GM12864 (cell line): ENCODE results near the gene SLC9A3.
"Not testable (repeated sequence)": the region's sequence is repeated elsewhere in the genome, so short reads cannot be mapped to it uniquely, and the experiment has no call there.

Source experiments
- DNase-seq: peaks from one replicate; pipeline ENCODE4 v3.0.0-alpha.2; 2011; ENCODE audit warnings: low read depth
- H3K4me3 ChIP-seq: 2 replicates; pipeline ENCODE4 v1.5.1; 2011; ENCODE audit warnings: mild to moderate bottlenecking, low read depth, low read length, control low read depth
- TF ChIP-seq, protein P1 (sequence below): IDR thresholded peaks from 2 replicates; pipeline ENCODE4 v1.5.1; 2011; ENCODE audit warnings: low read depth, mild to moderate bottlenecking, moderate library complexity, low read length, control low read depth, inconsistent platforms; ENCODE audit errors: missing control alignments

The SLC9A3 gene

DNA sequence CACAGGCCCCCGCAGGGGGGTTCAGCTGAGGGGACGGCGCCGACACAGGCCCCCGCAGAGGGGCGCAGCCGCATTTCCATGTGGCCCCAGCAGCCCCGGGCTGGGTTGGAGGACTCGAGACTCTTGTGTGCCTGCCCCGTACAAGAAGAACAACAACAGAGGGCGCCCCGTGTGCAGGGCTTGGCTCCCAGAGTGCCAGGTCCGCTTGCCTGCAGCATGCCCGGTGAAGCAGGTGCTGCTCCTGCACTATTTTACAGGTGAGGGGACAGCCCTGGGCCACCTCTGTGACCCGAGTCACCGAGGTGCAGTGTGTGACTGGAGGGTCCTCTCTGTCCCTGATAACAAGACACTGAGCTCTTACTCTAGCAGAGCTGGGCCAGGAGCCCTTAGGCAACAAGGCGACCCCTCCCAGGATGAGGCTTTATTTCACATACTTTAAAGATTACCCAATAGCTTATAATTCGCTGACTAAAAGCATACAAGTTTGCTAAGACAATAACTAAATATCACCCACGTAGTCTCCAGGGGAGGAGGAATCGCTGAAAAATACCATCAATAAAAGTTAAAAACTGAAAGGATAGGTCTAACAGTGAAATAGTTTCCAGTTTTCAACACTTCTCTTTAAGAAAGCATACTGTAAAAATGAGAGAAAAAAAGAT lies 41.7 kb upstream of the SLC9A3 start:
- no peak overlapping the region for H3K4me3 ChIP-seq
- no peak for DNase-seq
- TF ChIP-seq, protein P1, sequence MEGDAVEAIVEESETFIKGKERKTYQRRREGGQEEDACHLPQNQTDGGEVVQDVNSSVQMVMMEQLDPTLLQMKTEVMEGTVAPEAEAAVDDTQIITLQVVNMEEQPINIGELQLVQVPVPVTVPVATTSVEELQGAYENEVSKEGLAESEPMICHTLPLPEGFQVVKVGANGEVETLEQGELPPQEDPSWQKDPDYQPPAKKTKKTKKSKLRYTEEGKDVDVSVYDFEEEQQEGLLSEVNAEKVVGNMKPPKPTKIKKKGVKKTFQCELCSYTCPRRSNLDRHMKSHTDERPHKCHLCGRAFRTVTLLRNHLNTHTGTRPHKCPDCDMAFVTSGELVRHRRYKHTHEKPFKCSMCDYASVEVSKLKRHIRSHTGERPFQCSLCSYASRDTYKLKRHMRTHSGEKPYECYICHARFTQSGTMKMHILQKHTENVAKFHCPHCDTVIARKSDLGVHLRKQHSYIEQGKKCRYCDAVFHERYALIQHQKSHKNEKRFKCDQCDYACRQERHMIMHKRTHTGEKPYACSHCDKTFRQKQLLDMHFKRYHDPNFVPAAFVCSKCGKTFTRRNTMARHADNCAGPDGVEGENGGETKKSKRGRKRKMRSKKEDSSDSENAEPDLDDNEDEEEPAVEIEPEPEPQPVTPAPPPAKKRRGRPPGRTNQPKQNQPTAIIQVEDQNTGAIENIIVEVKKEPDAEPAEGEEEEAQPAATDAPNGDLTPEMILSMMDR = no peak

DNA sequence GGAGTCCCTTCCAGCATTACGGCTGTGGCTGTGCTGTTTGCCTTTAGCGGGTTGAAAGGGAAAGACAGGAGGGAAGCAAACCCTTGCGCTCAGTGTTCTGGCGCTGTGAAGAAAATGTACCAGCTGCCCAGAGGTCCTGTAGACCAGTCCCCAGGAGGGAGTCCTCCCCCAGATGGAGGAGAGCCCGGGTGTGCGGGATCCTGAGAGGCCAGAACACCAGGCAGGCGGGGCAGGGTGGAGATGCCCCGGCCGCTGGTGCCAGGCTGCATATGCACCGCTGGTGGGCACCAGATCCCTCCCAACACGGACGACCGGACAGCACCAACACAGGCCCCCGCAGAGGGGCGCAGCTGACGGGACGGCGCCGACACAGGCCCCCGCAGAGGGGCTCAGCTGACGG lies 37.2 kb upstream of the SLC9A3 start:
- no peak for DNase-seq
- no peak overlapping the region for H3K4me3 ChIP-seq
- TF ChIP-seq, protein P1 = no peak

DNA sequence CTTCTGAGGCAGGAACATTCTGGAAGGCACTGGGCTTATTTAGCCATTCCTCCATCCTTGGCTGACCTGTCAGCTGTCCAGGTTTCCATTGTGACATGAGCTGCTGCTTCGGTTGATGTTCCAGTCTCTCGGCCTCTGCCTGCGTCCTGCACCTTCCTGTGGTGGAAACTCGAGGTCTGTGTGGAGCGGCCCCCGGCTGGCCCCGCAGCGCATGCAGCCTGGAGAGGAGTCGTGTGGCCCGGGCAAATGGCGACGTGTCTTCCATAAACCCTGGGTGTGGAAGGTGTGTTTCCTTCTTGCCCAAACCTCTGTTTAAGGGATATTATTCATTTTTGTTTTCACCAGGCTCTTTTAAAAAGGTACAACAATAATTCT lies 36.5 kb upstream of the SLC9A3 start:
- TF ChIP-seq, protein P1 = no peak
- H3K4me3 ChIP-seq = no peak overlapping the region
- no peak for DNase-seq

DNA sequence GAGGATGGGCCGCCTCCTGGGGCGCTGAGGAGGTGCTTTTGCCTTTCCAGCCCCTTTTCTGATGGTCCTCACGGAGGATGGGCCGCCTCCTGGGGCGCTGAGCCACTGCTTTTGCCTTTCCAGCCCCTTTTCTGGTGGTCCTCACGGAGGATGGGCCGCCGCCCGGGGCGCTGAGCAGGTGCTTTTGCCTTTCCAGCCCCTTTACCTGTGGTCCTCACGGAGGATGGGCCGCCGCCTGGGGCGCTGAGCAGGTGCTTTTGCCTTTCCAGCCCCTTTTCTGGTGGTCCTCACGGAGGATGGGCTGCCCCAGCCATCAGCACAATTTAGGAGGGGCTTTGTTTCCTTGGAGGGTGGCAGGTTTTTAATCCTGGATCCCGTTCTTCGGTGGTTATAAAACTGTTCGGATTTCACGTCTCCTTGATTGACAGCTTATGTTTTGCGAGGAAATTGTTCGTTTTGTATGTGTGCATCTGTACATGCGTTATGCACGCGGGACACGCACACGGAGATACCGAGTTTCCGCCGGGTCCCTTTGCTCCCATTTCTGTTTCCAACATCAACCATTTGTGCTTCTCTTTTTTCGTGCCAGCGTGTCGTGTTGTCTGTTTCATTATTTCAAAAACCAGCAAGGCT lies 34.7 kb upstream of the SLC9A3 start:
- H3K4me3 ChIP-seq = no peak overlapping the region
- no peak for DNase-seq

DNA sequence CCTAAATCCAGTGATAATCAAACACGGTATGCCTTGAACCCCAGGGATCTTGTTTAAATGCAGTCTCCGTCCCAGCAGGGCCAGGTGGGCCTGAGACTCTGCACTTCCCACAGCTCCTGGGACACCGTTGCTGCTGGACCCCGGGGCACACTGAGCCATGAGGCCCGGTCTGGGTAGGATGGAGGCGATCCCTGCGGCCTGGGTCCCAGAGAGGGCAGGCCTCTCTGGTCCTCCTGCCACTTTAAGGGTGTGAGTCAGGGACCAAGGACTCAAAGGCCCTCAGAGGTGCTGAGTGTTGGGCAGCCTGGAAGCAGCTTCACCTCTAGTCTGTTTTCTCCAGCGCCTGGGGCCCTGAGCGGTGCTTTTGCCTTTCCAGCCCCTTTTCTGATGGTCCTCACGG lies 34.1 kb upstream of the SLC9A3 start:
- H3K4me3 ChIP-seq = no peak overlapping the region
- TF ChIP-seq, protein P1 = no peak
- no peak for DNase-seq

More for the DNA sequence above, 34.7 kb upstream of the SLC9A3 start:
- TF ChIP-seq, protein P1 = no peak

DNA sequence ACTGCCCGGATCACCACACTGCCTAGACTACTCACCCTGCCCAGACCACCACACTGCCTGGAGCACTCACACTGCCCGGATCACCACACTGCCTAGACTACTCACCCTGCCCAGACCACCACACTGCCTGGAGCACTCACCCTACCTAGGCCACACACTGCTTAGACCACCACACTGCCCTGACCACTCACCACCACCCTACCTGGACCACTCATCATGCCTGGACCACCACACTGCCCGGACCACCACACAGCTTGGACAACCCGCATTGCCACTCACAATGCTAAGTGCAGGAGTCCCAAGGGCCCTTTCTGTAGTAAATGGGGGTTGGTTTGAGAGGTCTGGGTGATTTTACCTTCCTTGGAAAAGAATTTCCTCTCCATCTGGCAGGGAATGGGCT lies 33.7 kb upstream of the SLC9A3 start:
- H3K4me3 ChIP-seq, DNase-seq: not testable (repeated sequence)

DNA sequence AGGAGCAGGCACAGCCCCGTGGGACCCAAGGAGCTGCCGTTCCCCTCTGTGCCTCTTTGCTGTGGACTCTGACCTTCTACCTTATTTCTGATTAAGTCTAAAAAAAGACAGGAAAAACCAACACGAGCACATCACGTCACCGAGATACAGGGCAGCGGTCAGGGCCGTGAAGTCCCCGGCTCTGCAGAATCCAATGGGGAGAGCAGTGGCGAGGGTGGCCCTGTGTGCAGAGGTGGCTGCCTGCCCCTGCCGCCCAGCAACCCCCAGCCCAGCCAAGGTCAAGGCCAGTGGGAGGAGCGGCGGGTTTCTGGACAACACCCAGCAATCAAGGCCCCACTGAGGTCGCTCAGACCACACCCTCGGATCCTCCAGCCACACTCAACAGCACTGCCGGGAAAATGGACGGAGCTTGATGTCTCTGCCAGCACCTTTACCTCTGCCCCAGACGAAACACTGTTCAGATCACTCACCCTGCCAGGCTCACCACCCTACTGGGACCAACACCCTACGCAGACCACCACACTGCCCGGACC lies 32.7 kb upstream of the SLC9A3 start:
- no peak for DNase-seq
- no peak overlapping the region for H3K4me3 ChIP-seq
- TF ChIP-seq, protein P1 = no peak
